NAMALWA (cell line): ENCODE data around the gene CAMTA2.

Experiments
- DNase-seq: peaks from one replicate; pipeline ENCODE4 v3.0.0-alpha.2; 2015; ENCODE audit warnings: low spot score

Gene CAMTA2

DNA sequence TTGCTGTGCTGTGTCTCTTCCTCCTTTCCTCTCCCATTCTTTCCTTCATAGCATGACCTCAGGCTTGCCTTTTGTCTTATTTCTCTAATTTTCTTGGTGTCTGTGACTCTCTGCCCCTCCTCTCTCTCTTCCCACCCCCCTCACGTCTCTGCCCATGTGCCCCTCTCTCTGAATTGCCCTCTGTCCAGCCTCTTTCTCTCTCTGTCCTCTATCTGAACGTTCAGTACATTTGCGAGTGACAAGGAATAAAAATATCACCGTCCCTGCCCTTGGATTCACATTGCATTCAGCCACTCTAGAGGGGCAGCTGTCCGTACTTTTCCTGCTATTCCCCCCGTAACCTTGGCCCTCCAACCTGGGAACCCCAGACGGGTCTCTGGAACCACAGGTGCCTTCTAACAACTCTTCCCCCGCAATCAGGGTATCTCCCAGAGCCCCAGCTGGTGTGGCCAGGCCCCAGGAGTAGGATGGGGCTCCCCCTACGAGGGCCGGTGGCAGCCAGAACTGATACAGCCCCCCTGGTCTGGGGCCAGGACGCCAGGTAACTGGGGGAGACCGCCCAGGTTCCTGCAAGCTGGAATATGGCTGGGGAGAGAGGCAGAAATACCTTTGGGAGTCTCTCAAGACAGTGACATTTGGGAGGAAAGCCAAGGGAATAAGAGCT, 12.1 kb upstream of the CAMTA2 start:
- DNase-seq = no peak

DNA sequence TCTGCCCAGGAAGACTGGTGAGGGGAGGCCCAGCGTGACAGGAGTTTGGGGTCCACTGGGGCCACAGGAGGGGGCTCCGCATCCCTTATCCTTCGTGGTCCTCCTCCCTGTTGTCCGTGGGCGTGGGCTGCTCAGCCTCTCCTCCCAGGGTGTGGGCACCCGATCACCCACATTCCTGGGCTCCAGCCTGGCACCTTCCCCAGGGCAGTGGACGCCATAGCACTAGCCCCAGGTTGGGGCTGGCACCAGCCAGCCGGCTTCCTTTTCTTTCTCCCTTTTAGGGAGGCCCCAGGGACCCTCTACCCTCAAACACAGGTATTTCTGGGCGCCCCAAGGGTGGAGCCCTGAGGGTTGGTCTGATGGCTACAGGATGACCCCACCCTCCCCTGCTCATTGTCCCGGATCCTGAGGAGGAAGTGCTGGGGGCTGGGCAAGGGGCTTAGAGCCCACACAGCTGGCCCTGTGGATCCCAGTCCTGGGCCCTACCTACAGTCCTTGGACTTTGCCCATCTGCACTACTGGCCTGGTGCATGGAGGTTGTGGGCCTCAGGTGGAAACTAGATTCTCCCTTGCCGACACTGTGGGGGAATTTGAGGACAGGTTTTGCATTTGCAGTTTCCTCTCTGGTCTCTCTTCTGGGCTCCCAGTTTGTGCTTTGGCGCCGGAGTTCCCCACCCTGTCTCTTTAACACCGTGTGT, 11.4 kb upstream of the CAMTA2 start:
- DNase-seq = no peak

GRCh38 chr17:4998027-4998731, 10.7 kb upstream of the CAMTA2 start:
- DNase-seq = no peak

- DNase-seq = peak; percentile 82
Measured at GRCh38 chr17:4997302-4998026, 10.0 kb upstream of the CAMTA2 start, which contains the start of the genes INCA1 and KIF1C. Gene INCA1 (minus strand): TSS chr17:4997522. CDS start chr17:4994437, 3,085 bp downstream. Gene KIF1C (plus strand): TSS chr17:4997950. CDS start chr17:5000247, 2,297 bp downstream.

DNA sequence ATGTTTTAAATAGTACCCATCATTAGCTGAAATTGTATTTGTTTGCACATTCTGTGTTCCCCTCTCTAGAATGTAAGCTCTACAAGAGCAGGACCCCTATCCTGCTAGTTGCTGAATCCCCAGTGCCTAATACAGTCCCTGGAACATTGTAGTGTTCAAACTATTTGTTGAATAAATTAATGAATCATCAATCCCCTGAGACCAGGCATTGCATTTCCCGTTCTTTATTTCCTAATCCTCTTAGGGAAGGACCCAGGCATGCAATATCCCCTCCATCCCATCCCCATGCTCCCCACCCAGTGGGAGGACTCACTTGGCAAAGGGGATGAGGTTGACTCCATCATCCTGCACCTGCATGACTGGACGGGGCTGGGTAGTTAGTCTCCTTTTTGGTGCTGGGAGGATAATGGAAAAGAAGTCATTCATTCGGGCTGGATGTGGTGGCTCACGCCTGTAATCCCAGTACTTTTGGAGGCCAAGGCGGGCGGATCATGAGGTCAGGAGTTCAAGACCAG, 6.7 kb upstream of the CAMTA2 start:
- DNase-seq = no peak

- DNase-seq = no peak
Measured at GRCh38 chr17:4987767-4988567, 492 bp upstream of the CAMTA2 start.

- no peak for DNase-seq
Measured at GRCh38 chr17:4986403-4986802, 1.1 kb downstream of the CAMTA2 start.

GRCh38 chr17:4982305-4982704, 5.2 kb downstream of the CAMTA2 start:
- no peak for DNase-seq

DNA sequence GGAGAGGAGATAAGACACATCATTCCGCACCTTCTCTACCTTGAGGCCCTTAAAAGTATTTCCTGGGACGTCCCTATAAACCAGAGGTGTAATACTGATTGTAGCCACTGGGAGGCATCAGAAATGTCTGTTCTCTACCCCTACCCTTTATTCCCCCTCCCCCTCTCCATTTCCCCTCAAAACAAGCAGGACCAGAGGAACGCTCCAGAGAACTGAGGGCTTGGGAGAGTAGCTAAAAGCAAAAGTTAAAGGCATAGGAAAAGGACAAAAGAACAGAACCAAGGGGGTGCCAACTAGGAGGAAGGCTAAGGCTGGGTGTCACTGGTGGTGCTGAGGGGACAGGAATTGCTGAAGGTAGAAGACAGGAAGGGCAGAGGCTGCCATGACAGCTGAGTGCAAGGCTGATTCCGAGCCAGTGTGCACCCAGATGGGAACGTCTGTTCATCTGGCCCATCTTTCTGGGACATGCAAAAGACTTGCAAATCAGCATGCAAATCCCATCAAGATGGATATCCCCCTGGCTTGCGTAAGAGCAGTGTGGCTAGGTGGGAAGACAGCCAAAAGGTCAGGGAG, 6.7 kb downstream of the CAMTA2 start:
- DNase-seq = peak; percentile 69

GRCh38 chr17:4978726-4979125, 8.7 kb downstream of the CAMTA2 start:
- DNase-seq = no peak

- DNase-seq = no peak
Measured at GRCh38 chr17:4974115-4974670, 13.3 kb downstream of the CAMTA2 start.

- DNase-seq = no peak
Measured at GRCh38 chr17:4973256-4974114, 14.0 kb downstream of the CAMTA2 start.

- DNase-seq = no peak
Measured at GRCh38 chr17:4972752-4973151, 14.7 kb downstream of the CAMTA2 start.

- DNase-seq = no peak
Measured at GRCh38 chr17:4972322-4972721, 15.2 kb downstream of the CAMTA2 start.

DNA sequence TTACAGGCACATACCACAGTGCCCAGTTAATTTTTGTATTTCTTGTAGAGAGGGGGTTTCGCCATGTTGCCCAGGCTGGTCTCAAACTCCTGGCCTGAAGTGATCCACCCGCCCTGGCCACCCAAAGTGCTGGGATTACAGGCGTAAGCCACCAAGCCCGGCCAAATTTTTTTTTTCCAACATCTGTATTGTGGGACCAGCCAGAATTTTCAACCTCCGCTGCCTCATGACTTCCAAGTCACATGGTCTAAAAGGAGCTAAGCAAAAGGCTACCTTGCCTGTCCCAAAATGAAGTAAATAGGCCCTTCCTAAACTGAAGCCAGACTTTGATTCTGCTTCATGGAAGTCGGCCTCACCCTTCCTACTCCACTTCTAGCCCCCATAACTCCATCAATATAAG, 15.6 kb downstream of the CAMTA2 start:
- no peak for DNase-seq

DNA sequence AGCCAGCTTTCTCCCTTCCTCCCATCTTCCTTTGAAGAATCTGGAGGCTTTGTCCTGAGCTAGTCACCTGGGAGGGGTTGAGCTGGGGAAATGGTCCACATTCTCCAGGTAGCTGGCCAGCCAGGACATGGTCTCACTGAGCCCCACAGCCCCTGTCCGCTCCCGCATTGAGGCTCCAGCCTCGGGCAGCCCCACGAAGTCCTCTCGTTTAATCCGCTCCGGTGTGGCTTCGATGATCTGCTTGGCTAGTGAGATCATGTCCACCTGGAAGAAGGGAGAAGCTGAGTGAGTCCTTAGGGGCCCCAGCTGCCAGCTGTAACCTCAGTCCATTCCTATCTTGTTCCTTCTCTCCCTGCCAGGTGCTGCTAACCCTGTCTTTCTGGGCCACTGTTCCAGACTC, 17.2 kb downstream of the CAMTA2 start:
- no peak for DNase-seq

GRCh38 chr17:4969551-4970173, 17.8 kb downstream of the CAMTA2 start:
- DNase-seq = no peak

- DNase-seq = no peak
Measured at GRCh38 chr17:4969047-4969550, 18.4 kb downstream of the CAMTA2 start.

DNA sequence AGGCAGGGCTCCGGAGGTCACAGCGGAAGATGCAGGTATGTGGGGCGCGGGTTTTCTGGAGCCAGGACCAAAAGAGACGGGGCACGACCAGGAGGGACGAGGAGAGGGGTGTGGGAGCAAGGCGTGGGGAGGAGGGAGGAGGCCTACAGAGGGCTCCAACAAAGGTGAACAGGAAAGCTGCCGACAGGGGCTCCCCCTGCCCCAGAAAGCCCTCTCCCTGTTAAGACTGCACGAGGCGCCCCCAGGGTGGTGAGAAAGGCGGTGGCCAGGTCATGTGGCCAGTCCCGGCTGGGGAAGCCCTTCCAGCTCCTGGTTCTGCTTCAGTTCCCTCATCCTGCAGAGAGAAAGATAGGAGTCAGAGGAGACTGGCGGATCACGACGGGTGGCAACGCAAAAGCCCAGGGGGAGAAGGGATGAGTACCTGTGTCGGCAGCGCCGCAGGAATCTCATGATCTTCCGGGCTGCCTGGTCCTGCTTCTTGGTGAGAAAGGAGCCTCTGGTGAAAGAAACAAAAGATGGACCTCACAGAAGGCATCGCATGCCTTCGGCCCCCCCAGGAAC, 18.9 kb downstream of the CAMTA2 start:
- no peak for DNase-seq
